ENCODE results near the gene SUN5.

The SUN5 gene

GRCh38 chr20:33026779-33027759 is 22.8 kb upstream of the SUN5 start:
- DNase-seq (ENCODE audit: low spot score) = no peak

- no peak for DNase-seq (ENCODE audit: low spot score)
These were observed 22.0 kb upstream of the SUN5 start for GRCh38 chr20:33026072-33026778.

- DNase-seq (ENCODE audit: low spot score) = no peak
These were observed 21.2 kb upstream of the SUN5 start for GRCh38 chr20:33025318-33025876.

- DNase-seq (ENCODE audit: low spot score) = no peak
These were observed 20.5 kb upstream of the SUN5 start for GRCh38 chr20:33024609-33025317.

GRCh38 chr20:33024243-33024560 is 20.0 kb upstream of the SUN5 start:
- DNase-seq (ENCODE audit: low spot score) = no peak

GRCh38 chr20:33023439-33024242 is 19.4 kb upstream of the SUN5 start:
- DNase-seq (ENCODE audit: low spot score) = no peak

- no peak for DNase-seq (ENCODE audit: low spot score)
These were observed 18.6 kb upstream of the SUN5 start for GRCh38 chr20:33022694-33023438.

GRCh38 chr20:33022289-33022688 is 18.1 kb upstream of the SUN5 start:
- no peak for DNase-seq (ENCODE audit: low spot score)

- no peak for DNase-seq (ENCODE audit: low spot score)
These were observed 17.6 kb upstream of the SUN5 start for GRCh38 chr20:33021879-33022278.

- DNase-seq (ENCODE audit: low spot score) = no peak
These were observed 16.3 kb upstream of the SUN5 start for GRCh38 chr20:33020278-33021161.

GRCh38 chr20:33019465-33020277 is 15.4 kb upstream of the SUN5 start:
- DNase-seq (ENCODE audit: low spot score) = no peak

GRCh38 chr20:33018169-33018931 is 14.1 kb upstream of the SUN5 start:
- no peak for DNase-seq (ENCODE audit: low spot score)

GRCh38 chr20:33017542-33017941 is 13.3 kb upstream of the SUN5 start:
- DNase-seq (ENCODE audit: low spot score) = no peak

- DNase-seq (ENCODE audit: low spot score) = no peak
These were observed 12.4 kb upstream of the SUN5 start for GRCh38 chr20:33016581-33017109.

- DNase-seq (ENCODE audit: low spot score) = no peak
These were observed 11.7 kb upstream of the SUN5 start for GRCh38 chr20:33015700-33016580.

- no peak for DNase-seq (ENCODE audit: low spot score)
These were observed 10.9 kb upstream of the SUN5 start for GRCh38 chr20:33015114-33015484.
